ENCODE results near the gene NACC2. TPM values are rescaled to one million over a fixed set of nuclear protein-coding genes. Genes with fewer than 3 reads are reported as not detected.

NACC2 gene
- total and polyA plus RNA-seq, 9 of the 15 experiments (the other 6 are each of a cell fraction or from before 2014, with no cell fraction given) = 0.70 to 25.1 (median 5.6) TPM

DNA sequence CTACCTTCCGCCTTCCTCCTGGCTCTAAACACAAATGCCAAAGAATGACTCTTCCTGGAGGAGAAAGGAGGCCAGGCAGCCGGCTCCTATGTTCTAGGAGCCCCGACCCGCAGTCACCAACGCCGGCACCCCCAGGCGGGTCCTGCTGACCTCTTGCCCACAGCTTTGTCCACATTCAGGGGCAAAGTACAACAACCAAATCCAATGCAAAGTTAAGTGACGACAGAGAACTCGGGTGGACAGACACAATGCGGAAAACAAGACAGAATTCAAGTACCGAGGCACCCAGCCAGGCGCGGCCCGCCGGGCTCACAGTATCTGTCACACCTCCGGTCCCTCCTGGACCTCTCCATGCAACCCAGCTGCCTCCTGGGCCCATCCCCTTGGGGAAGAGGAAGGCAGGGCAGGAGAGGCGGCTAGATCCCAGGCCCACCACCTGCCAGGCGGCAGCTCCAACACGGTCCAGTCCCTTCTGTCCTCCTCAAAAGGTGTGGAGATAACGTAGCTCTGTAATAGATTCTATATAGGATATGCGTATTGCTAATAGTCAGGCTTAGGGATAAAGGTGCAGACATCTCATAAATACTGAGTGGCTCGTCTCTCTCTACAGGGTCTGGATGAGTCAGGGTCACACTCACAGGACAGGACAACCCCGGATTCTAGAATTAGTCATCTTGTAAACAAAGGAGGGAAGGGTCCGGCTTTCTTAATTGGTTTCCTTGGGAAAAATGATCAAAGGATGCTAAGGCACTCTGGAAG, 87.0 kb downstream of the NACC2 start:
- ATAC-seq = no peak
- no peak overlapping the region for H2AFZ ChIP-seq (ENCODE audit: low read depth, low read length)
- no peak overlapping the region for H3K4me2 ChIP-seq (ENCODE audit: insufficient read depth, low read length)
- ChIA-PET CTCF (ENCODE audit: low intra/inter-chr PET ratio) (no interaction called here), POLR2A (no interaction called here)
- no peak for TF ChIP-seq GATAD2B (IDR thresholded peaks at IDR 0.05; ENCODE audit: borderline replicate concordance)
- peak; percentile 88 for TF ChIP-seq FOSL1 (tag; conservative IDR thresholded peaks at IDR 0.05)
- TF ChIP-seq FIP1L1 (IDR thresholded peaks at IDR 0.05; ENCODE audit: low read depth, low read length, poor library complexity, severe bottlenecking) = no peak
- TF ChIP-seq JUND (IDR thresholded peaks at IDR 0.05; ENCODE audit: borderline replicate concordance, low read depth, low read length) = peak; percentile 29; the same call in 1 of the 2 replicates
- TF ChIP-seq JUND (tag; IDR thresholded peaks at IDR 0.05; ENCODE audit: borderline replicate concordance, low read depth, low read length) = no peak
- TF ChIP-seq WHSC1 (IDR thresholded peaks at IDR 0.05; ENCODE audit: low read length) = no peak
- TF ChIP-seq ATF3 (IDR thresholded peaks at IDR 0.05) = peak; percentile 56; the same call in 1 of the 2 replicates
- TF ChIP-seq ATF3 (CRISPR knock-in tag; conservative IDR thresholded peaks at IDR 0.05) = no peak
- peaks cover 40% of the 10 kb centered on the region; the same call in 1 of the 3 replicates for H3K36me3 ChIP-seq (ENCODE audit: control insufficient read depth, insufficient read depth, low read length)
- H3K9ac ChIP-seq (ENCODE audit: insufficient read depth in 1 of 2, low read depth in 2 of 2, low read length in 2 of 2) = no peak overlapping the region
- no peaks in the 10 kb centered on the region for H3K27me3 ChIP-seq (ENCODE audit: control insufficient read depth in 2 of 2, insufficient read depth in 2 of 2, low read length in 2 of 2)
- no TSS peak for BruUV-seq (replicated peaks)
- H3K4me3 ChIP-seq = no peak overlapping the region
- H3K9me3 ChIP-seq (replicated peaks; ENCODE audit: control insufficient read depth, insufficient read depth, low read depth, low read length) = no peaks in the 10 kb centered on the region
- intact Hi-C loops (cut with micrococcal nuclease) (no loop called here), in situ Hi-C loops (cut with MboI) (no loop called here)
- H3K4me1 ChIP-seq (replicated peaks in 1 of 2; ENCODE audit: control insufficient read depth in 2 of 2, insufficient read depth in 2 of 2, low read length in 2 of 2) = peaks cover 7 to 64% of the 10 kb centered on the region in 2 experiments
- H3K27ac ChIP-seq (ENCODE audit: extremely low read depth, low read depth, low read length) = no peak overlapping the region
- 89% methylated on average over 23 of the region's 24 CpGs for WGBS (ENCODE audit: insufficient coverage, low coverage, missing lambda C conversion rate)
- no peaks in the 10 kb centered on the region for H4K20me1 ChIP-seq (replicated peaks; ENCODE audit: control insufficient read depth, insufficient read depth, low read length)
- H3K9me1 ChIP-seq (ENCODE audit: control insufficient read depth, insufficient read depth, low read length) = peaks cover 18% of the 10 kb centered on the region
- DNase-seq (ENCODE audit: extremely low read depth in 1 of 4, low spot score in 3 of 4) = no peak
- H3K79me2 ChIP-seq (ENCODE audit: control insufficient read depth, insufficient read depth, low read length) = no peaks in the 10 kb centered on the region
- no peak for FAIRE-seq

Measured in K562 (cell line).